Mononuclear cell (primary cell): ENCODE measurements around the gene VAPA. TPM values are rescaled to one million over a fixed set of nuclear protein-coding genes. Genes with fewer than 3 reads are reported as not detected.

Experiments used
- H3K27me3 ChIP-seq: 2 replicates; pipeline ENCODE4 v1.6.0; 2011; ENCODE audit warnings: low read length, control low read depth; ENCODE audit not compliant: insufficient read depth
- H3K4me1 ChIP-seq: 2 replicates; pipeline ENCODE4 v1.5.1; 2011; ENCODE audit warnings: mild to moderate bottlenecking, low read length, control low read depth; ENCODE audit not compliant: insufficient read depth
- H3K4me3 ChIP-seq: 2 replicates; pipeline ENCODE4 v1.5.1; 2011; ENCODE audit warnings: mild to moderate bottlenecking, low read length, moderate library complexity
- H3K9me3 ChIP-seq: 2 replicates; pipeline ENCODE4 v1.5.1; 2011; ENCODE audit warnings: low read depth, mild to moderate bottlenecking, control low read depth, low read length
- total RNA-seq: library from RNA; depleted of rRNA; stranded (reverse); fragments of >200 nt; gene quantifications from one replicate; pipeline ENCODE4 v1.2.3, GENCODE V29; 2012

Gene VAPA
- total RNA-seq, 1 donor = 370 TPM

- peaks cover 56% of the 10 kb centered on the region for H3K4me1 ChIP-seq
- no peaks in the 10 kb centered on the region for H3K9me3 ChIP-seq
- H3K4me3 ChIP-seq = no peak overlapping the region
- no peaks in the 10 kb centered on the region for H3K27me3 ChIP-seq
Observed at GRCh38 chr18:9916808-9917207, 3.0 kb downstream of the VAPA start.

DNA sequence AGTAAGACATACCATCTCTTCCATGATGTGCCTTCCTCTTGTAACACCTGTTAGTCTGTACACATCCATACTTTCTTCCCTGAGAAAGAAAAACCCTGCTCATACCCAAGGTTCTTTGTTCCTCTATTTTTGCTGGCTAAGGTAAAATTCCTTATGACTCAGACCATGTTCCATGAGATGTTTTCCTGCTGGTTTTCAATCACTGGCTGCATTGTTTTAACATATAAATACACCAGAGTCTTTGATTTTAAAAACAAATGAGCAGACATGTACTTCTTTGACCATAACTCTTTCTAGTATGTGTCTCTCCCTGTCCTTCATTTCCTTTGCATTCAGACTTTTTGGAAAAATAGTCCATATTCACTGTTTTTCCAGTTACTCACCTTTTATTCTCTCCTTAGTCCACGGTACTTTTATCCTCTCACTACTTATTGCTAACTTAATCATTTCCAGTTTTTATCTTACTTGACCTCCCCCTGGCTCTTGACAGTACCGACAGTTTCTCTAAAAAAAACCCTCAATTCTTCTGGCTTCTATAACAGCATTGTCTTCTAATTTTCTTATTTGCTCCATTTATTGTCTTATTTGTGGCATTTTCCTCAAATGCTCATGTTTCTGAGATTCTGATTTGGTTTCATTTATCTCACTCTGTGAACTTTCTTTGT, 4.3 kb downstream of the VAPA start:
- Histone ChIP-seq H3K27me3 (no peaks in the 10 kb centered on the region), H3K4me1 (peaks cover 60% of the 10 kb centered on the region), H3K4me3 (no peak overlapping the region), H3K9me3 (no peaks in the 10 kb centered on the region)

DNA sequence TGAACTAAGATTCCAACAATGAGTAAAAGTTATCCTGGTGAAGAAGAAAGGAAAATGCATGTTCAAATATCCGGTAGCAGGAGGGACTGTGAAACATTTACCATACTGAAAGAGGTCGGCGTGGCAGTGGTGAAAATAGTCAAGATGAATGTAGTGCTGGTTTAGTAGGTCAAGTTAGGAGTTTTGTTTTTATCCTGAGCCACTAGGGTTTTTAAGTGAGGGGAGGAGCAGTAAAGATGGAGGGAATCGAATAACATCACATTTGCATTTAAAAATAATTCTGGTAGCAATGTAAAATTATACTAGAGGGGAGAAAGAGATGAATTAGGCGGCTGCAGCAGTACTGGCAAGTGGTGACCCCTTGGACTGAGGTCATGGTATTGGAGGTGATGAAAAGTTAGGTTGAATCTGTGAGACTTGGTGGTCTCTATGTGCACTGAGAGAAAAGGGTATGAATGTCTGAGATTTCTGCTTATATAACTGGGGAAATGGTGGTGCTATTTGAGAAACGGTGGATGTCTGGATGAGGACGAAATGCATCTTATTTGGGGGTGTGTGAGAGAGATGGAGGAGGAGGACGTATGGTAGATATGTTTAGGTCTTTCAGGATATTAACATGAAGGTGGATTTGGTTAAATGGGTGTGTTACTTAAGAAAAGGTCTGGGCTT, 5.9 kb downstream of the VAPA start:
- Histone ChIP-seq H3K27me3 (no peaks in the 10 kb centered on the region), H3K9me3 (no peaks in the 10 kb centered on the region), H3K4me1 (peaks cover 57% of the 10 kb centered on the region), H3K4me3 (no peak overlapping the region)

DNA sequence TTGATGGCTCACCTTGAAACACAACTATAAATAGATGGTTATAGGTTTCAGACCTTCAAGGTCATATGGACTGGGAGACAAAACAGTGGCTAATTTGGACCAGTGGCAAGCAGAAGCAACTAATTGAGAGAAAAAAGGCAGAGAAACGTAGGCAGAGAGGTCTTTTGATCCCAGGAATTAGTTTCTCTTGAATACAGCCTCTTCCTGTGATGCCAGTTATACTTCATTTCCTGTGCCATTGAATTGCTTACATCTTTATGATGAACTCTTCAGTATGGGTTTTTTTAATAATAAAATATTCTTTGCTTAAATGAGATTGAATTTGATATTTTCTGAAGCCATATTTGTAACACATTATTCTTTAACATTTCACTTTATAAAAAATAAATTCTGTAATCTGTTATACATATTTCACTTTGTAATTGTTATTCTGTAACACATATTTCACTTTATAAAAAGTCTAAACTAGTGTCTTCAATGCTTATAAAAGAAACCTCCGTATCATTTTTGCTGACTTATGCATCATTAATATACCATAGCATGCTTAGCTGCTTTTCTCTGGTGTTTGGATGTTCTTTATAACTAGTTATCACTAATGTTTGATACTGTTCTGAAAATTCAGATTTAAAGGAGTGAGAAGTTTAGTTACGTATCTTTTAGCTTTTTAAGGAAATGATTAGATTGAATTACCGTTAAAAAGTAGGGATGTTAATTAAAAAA, 8.9 kb downstream of the VAPA start:
- Histone ChIP-seq H3K9me3 (no peaks in the 10 kb centered on the region), H3K27me3 (no peaks in the 10 kb centered on the region), H3K4me1 (peaks cover 44% of the 10 kb centered on the region), H3K4me3 (no peak overlapping the region)

DNA sequence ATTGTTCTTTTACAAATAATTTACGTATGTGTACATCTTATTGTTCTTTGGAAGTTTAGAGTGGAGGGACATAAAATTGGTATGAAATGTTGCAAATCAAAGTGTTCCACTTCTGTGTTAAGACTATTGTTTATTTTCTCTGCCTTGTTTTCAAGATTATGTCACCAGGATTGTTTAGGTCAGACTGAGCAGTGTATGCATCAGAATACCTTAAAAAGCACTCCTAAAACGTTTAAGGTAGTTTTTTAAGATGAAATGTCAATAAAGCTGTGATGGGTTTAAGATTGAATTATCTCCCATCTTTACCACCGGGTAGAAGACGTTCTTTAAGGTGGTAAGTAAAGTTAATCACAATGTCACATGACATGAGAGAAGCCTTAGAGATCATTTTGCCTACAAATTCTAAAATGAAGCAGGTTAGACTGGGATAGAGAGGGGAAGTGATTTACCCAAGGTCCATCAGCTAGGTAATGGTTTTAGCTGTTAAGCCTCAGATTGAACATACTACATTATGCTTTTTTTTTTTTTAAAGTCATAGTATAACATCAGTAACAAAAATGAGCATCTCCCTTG, 10.6 kb downstream of the VAPA start:
- H3K27me3 ChIP-seq = no peaks in the 10 kb centered on the region
- no peak overlapping the region for H3K4me3 ChIP-seq
- H3K4me1 ChIP-seq = peaks cover 35% of the 10 kb centered on the region
- no peaks in the 10 kb centered on the region for H3K9me3 ChIP-seq

DNA sequence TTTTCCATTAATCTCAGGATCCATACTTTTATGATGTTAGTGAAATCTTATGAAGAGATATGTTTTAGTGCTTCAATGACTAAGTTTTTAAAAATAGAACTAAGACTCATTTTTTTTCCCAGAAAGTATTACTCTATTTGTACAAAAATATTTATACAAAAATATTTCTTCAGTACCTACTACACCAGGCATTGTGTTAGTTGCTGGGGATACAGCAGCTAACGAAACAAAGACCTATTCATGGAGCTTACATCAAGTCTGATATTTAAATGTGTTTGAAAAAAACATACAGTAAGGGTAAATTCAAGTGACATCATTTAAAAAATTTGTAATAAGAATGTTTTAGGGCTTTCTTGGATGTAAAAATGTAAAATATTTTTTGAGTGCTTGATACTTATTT, 11.6 kb downstream of the VAPA start:
- Histone ChIP-seq H3K4me3 (no peak overlapping the region), H3K27me3 (no peaks in the 10 kb centered on the region), H3K9me3 (no peaks in the 10 kb centered on the region), H3K4me1 (peaks cover 26% of the 10 kb centered on the region)

- peaks cover 22% of the 10 kb centered on the region for H3K4me1 ChIP-seq
- H3K4me3 ChIP-seq = no peak overlapping the region
- no peaks in the 10 kb centered on the region for H3K9me3 ChIP-seq
- no peaks in the 10 kb centered on the region for H3K27me3 ChIP-seq
Observed at GRCh38 chr18:9925795-9926194, 12.0 kb downstream of the VAPA start.

DNA sequence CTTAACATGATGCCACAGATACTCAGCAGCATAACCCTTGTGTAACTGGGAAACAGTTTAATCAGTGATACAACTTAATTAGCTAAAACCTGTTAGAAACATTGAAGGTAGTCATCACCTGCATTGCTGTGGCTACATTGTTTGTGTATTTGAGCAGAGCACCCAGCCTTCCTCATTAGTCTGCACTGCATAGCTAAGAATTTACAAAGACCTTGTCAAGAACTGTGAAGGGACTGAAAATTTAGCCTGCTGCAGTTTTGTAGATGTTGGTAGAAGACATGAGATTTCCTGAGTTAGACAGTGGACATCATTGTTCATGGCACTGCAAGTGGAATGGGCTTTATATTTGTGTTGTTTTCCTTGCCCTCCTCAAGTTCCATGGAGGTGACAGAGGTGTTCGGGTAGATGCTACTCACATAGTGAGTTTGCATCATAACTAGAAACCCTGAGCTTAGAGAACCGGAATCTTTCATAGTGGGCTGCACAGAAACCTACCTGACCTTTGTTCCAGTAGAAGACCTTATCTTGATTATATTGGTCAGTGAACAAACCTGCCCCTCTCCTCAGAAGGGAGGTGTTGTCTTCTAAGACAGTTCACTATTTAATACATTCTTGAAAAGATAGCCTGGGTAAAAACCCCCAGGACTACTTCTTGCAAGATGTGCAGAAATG, 12.5 kb downstream of the VAPA start:
- no peak overlapping the region for H3K4me3 ChIP-seq
- peaks cover 19% of the 10 kb centered on the region for H3K4me1 ChIP-seq
- no peaks in the 10 kb centered on the region for H3K9me3 ChIP-seq
- H3K27me3 ChIP-seq = no peaks in the 10 kb centered on the region

GRCh38 chr18:9926977-9927376, 13.2 kb downstream of the VAPA start:
- Histone ChIP-seq H3K27me3 (no peaks in the 10 kb centered on the region), H3K4me1 (peaks cover 17% of the 10 kb centered on the region), H3K9me3 (no peaks in the 10 kb centered on the region), H3K4me3 (no peak overlapping the region)

DNA sequence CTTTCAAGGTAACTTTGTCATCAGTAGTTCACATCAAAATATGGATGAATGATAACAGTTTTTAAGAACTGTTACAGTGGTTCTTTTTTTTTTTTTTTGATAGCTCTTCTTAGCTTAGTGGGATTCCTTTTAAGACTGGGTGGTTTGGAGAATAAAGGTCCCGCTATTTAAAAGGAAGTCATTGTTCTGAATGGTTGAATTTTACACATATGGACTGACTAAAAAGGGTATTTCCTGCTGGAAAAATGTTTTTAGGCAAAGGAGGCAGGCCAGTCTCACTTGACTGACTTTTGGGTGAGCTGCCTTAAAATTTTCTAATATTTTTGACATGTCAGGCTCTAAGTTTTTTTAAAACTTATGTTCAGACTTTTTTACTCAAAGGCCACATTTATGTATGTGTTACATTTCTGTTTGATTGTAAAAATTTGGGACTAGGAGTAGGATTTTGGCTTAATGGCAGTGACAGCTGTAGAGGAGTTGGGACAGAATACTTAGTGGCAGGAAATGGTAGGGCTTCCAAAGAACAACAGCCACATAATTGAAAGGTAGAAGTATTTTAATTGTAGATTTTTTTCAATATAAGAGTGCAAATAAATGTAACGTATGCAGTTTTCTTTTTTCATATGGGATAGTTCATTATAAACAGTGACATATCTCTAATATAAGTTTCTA, 13.7 kb downstream of the VAPA start:
- Histone ChIP-seq H3K4me1 (peaks cover 12% of the 10 kb centered on the region), H3K9me3 (no peaks in the 10 kb centered on the region), H3K27me3 (no peaks in the 10 kb centered on the region), H3K4me3 (no peak overlapping the region)

GRCh38 chr18:9928646-9929259, 14.9 kb downstream of the VAPA start:
- Histone ChIP-seq H3K4me1 (peaks cover 11% of the 10 kb centered on the region), H3K27me3 (no peaks in the 10 kb centered on the region), H3K4me3 (no peak overlapping the region), H3K9me3 (no peaks in the 10 kb centered on the region)

DNA sequence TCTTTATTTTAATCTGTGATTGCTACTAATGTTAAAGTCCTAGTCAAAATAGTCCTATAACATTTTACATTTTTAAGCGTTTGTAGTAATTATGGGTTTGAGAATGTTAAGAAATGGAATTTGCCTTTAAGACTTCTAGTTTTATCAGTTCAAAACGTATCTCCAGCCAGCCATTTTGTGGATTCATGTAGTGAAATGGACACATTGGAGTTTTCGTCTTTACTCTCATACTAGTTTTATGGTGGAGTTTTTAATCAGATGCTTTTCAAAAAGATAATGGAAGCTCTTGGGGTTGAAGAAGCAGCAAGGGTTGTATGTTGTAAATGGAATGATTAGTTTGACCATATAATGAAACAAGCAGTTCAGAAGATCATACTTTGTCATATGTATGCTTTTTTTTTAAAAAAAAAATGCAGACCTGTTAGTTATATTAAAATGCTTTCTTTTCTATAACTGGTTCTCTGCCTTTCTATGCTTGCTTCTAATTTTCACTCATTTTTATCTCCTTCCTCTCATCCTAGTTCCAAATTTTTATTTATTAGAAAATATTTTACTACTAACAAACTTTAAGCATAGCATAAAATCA, 16.6 kb downstream of the VAPA start:
- no peaks in the 10 kb centered on the region for H3K27me3 ChIP-seq
- peaks cover 11% of the 10 kb centered on the region for H3K4me1 ChIP-seq
- H3K9me3 ChIP-seq = no peaks in the 10 kb centered on the region
- no peak overlapping the region for H3K4me3 ChIP-seq

GRCh38 chr18:9931146-9931545, 17.3 kb downstream of the VAPA start:
- Histone ChIP-seq H3K4me3 (no peak overlapping the region), H3K9me3 (no peaks in the 10 kb centered on the region), H3K27me3 (no peaks in the 10 kb centered on the region), H3K4me1 (peaks cover 11% of the 10 kb centered on the region)

DNA sequence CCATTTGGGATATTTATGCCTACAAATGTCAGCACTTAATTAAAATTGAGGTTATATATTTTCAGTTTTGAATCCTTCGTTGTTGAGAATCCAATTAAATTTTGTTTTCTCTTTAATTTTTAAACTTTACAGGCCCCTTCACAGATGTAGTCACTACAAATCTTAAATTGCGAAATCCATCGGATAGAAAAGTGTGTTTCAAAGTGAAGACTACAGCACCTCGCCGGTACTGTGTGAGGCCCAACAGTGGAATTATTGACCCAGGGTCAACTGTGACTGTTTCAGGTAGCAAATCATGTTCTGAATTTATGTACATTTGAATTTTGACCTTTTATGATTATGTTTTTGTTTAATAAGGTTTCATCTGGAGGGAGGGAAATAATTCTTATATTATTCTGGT, 17.9 kb downstream of the VAPA start:
- no peaks in the 10 kb centered on the region for H3K27me3 ChIP-seq
- H3K4me1 ChIP-seq = peaks cover 6% of the 10 kb centered on the region
- no peaks in the 10 kb centered on the region for H3K9me3 ChIP-seq
- H3K4me3 ChIP-seq = no peak overlapping the region
